Stimulated activated CD8-positive, alpha-beta memory T cell treated with anti-CD3 and anti-CD28 coated beads, Interleukin-15, amount 100 ng/mL, for 1 hour (primary cell): Measurements from ENCODE around the gene DENND6B.
"Not testable (repeated sequence)": the region's sequence is repeated elsewhere in the genome, so short reads cannot be mapped to it uniquely, and the experiment has no call there.

Source experiments
- DNase-seq: peaks from one replicate; pipeline ENCODE4 v3.0.0-alpha.2; 2020; ENCODE audit warnings: low read depth

The DENND6B gene

DNA sequence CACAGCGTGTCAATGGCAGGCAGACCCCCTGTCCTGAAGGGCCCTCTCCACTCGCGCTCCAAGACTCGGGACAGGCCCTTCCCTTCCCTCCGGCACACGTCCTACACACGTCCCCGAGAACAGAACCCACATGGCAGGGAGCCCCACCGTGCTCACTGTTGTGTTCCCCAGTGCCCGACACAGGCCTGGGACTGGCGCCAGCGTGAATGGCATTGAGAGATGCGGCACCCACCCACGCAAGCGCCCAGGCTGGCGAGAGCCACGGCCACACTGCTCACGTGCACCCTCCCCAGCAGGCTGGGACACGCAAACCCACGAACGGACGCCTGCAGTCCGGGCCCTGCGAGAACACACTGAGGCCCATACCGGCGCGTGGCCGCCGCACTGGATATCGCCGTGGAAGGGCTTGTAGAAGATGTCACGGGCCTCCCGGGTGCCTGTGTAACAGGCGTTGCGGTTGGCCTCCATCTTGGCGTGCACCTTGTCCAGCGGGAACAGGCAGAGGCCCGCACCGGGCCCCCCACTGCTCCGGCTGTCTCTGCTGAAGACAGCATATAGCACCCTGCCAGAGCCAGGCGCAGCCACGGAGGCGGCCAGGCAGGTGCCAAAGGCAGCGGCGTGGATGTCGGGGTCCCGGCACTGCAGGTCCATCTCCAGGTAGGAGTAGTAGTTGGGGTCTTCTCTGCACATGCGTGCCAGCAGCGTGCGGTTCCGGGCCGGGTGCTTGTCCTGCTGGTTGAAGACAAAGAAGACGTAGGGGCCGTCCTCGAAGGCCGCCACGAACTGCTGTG, 37.5 kb downstream of the DENND6B start:
- DNase-seq = no peak

DNA sequence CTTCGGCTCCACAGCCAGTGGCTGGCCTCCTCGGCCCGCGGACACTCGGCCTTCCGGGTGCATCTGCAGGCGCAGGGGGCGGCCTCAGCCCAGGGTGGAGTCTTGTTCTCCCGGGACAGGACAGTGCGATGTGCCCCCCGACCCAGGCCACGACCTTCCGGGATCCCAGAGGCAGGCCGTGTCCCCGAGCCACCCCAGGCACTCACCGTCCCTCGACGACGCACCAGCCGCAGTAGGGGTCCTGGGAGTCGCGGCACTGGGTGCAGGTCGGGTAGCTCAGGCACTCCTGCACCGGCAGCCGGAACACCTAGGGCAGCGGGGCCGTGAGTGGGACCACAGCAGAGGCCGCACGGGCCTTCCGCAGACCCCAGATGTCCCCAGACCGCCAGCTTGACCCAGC, 39.1 kb downstream of the DENND6B start:
- DNase-seq = no peak

- no peak for DNase-seq
Measured at GRCh38 chr22:50286701-50287318, 40.0 kb downstream of the DENND6B start.

- DNase-seq = no peak
Measured at GRCh38 chr22:50286275-50286674, 40.5 kb downstream of the DENND6B start.

DNA sequence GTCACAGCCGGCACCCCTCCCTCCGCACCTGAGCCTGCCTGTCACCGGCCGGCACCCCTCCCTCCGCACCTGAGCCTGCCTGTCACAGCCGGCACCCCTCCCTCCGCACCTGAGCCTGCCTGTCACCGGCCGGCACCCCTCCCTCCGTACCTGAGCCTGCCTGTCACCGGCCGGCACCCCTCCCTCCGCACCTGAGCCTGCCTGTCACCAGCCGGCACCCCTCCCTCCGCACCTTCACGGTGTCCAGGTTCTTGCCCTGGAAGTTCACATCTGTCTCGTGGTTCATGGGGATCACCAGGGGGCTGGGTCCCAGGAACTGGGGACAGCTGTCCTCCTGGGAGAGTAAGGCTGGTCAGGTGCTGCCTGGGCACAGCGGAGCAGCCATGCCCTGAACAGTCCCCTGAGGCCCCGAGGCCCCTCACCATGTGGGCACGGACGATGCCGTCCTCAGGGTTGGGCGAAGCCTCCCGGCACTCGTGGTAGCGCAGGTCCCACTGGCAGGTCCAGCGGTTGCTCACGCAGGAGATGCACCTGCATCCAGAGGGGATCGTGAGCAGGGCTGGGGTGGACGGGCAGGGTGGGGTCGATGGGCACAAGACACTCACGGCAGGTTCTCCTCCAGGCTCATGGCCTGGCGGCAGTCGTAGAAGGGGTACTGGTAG, 41.1 kb downstream of the DENND6B start:
- DNase-seq = no peak

- no peak for DNase-seq
Measured at GRCh38 chr22:50284479-50284878, 42.3 kb downstream of the DENND6B start.

- no peak for DNase-seq
Measured at GRCh38 chr22:50283821-50284220, 43.0 kb downstream of the DENND6B start.

GRCh38 chr22:50282361-50283155, 44.3 kb downstream of the DENND6B start:
- DNase-seq = no peak

DNA sequence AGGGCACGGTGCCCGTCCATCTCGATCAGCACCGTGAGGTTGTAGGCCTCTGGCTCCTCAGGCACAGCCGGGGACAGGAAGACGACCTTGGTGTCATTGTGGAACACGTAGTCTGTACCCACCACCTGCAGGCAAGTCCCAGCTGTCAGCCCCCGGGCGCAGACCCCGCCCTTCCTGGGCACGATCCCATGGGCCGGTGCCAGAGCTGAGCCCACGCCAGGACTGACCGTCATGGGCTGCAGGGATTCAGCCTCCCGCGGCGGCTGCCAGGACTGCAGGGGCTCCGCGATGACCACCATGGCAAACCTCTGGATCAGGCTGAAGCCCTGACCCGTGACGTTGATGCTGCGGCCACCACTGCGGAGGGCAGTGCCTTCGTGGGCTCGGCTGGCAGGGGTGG, 44.9 kb downstream of the DENND6B start:
- no peak for DNase-seq

GRCh38 chr22:50281384-50281760, 45.4 kb downstream of the DENND6B start:
- no peak for DNase-seq

DNA sequence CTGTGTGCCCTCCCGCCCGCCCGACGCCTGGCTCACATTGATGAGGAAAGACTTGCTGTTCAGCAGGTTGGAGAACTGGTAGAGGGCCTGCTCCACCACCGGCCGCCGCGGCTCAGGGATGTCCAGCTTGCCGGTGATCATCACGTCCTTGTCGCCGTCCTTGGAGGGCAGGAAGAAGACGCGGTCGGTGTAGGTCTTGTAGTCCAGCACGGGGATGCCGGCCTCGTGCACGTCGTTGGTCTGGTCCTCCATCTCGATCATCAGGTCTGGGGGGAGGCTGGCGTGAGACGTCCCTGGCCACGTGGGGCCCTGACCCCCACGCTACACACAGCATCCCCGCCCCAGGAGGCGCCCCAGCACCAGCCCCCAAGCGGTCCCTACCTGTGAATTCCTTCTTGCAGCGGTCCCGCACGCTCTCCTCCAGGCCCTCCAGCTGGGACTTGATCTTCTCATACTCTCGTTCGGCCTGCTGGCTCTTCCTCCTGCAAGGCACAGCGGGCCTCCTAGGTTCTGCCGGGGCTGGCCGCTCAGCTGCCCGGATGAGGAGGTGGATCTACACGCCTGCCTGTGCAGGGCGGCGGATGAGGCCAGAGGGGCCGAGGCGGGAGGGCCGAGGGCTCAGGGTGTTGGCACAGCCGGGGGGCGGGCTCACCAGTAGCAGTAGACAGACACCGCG, 46.0 kb downstream of the DENND6B start:
- DNase-seq = no peak

DNA sequence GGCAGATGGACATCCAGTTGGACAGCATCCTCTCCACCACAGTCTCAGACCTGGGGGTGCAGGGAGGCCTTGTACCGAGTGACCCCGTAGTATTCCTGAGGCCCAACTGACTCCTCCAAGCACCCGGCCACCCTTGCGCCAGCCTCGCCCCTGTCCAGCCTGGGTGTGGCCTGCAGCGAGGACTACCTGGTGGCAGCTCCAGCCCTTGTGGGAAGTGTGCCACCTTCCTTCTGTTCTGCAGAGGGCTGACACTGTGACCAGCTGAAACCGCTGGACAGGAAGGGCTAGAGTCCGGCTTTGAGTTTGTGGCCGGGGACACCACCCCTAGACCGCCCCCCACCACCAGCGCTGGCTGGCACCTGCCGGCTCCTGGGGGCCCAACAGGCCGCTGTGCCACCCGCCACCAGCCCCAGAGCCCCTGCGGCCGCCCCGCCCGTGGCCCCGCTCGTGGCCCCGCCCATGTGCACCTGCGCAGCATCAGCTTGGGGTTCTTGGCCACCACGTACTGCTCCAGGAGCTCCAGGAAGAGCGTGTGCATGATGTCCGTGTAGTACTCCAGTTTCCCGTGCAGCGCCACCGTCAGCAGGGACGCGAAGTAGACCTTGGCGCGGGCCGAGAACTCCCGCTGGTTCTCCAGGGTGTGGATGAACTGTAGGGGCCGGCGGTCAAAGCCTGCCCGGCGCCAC, 46.6 kb downstream of the DENND6B start:
- no peak for DNase-seq

DNA sequence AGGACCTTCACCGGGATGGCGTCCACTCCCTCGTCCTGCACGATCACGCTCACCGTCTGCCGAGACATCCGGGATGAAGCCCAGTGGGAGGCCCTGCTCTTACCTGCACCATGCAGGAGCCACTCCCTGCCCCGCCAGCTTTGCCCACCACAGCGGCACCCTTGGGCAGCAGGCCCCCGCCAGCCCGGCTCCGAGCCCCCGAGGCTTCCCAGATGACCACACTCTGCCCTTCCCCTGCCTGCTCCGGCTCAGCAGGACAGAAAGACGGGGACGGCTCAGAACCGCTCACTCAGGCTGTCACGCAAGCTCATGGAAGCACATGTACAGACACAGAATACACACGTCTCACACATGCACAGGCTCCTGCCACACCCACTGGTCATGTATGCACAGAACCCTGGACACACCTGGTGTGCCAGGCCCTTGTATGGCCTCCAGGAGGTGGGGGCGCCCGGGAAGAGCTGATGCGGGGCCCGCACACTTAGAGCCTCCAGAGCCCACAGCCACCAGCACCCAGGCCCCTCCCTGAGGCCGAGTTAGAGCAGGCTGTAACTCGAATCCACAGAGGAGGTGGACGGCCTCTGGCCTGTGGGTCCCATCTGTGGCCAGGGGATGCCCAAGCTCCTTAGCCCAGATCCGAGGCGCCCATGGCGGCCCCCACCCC, 47.7 kb downstream of the DENND6B start:
- DNase-seq = no peak

DNA sequence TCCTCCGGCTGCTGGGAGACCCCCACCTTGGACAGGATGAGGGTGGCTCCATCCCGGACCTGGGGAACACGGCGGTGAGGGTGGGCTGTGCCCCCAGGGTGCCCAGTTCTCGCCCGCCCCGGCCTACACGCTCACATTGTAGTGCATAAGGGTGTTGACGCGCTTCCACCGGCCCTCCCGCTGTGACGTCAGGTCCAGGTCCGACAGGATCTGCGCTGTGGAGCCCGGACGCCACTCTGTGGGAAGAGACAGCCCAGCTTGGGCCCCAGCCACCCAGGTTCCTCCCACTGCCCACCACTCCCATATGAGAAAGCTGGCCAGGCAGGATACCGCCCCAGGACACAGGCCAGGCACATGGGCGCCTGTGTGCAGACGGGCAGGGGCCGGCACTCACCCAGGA, 48.4 kb downstream of the DENND6B start:
- no peak for DNase-seq

GRCh38 chr22:50277761-50278160, 49.1 kb downstream of the DENND6B start:
- no peak for DNase-seq

GRCh38 chr22:50276143-50276542, 50.7 kb downstream of the DENND6B start:
- DNase-seq = no peak

GRCh38 chr22:50275181-50276055, 51.4 kb downstream of the DENND6B start:
- no peak for DNase-seq

- no peak for DNase-seq
Measured at GRCh38 chr22:50274771-50275170, 52.0 kb downstream of the DENND6B start.

- DNase-seq = no peak
Measured at GRCh38 chr22:50274311-50274710, 52.5 kb downstream of the DENND6B start.

GRCh38 chr22:50273781-50274180, 53.0 kb downstream of the DENND6B start:
- DNase-seq = not testable (repeated sequence)
